Muscle of arm (tissue), 14 donors: ENCODE data around the gene LRRC28. TPM values are rescaled to one million over a fixed set of nuclear protein-coding genes. Genes with fewer than 3 reads are reported as not detected.
"Not testable (repeated sequence)": the region's sequence is repeated elsewhere in the genome, so short reads cannot be mapped to it uniquely, and the experiment has no call there.

Experiments used
- DNase-seq: peaks from one replicate; pipeline ENCODE4 v3.0.0-alpha.2; 2013
- long read RNA-seq, 11 donors: transcript quantifications; one replicate each; lab custom pipeline, GENCODE V29; 2026
- polyA plus RNA-seq, 12 donors: library from polyadenylated mRNA; unstranded; fragments of 120-200 nt; gene quantifications; one replicate each; pipeline ENCODE4 v1.2.1, GENCODE V29; 2013; ENCODE audit not compliant: insufficient read length in 12 of 12

LRRC28 gene
- 10 to 100 TPM in 11 of 12 donors, not detected in 1; 17.3 to 27.3 (median 20.3) TPM for polyA plus RNA-seq
- long read RNA-seq, donor 1, full-length matches to known transcripts: 4 of 4 reads
- long read RNA-seq, donor 1, partial matches to known transcripts: 0 of 4 reads
- long read RNA-seq, donor 1, other reads (novel, unspliced or antisense): 0 of 4 reads
- long read RNA-seq, donor 2, full-length matches to known transcripts: 2 of 2 reads
- long read RNA-seq, donor 2, partial matches to known transcripts: 0 of 2 reads
- long read RNA-seq, donor 2, other reads (novel, unspliced or antisense): 0 of 2 reads
- long read RNA-seq, donor 3, full-length matches to known transcripts: 3 of 3 reads
- long read RNA-seq, donor 3, partial matches to known transcripts: 0 of 3 reads
- long read RNA-seq, donor 3, other reads (novel, unspliced or antisense): 0 of 3 reads
- long read RNA-seq, donor 4, full-length matches to known transcripts: 2 of 2 reads
- long read RNA-seq, donor 4, partial matches to known transcripts: 0 of 2 reads
- long read RNA-seq, donor 4, other reads (novel, unspliced or antisense): 0 of 2 reads
- long read RNA-seq, donor 5, full-length matches to known transcripts: 2 of 2 reads
- long read RNA-seq, donor 5, partial matches to known transcripts: 0 of 2 reads
- long read RNA-seq, donor 5, other reads (novel, unspliced or antisense): 0 of 2 reads
- long read RNA-seq, donor 6: 0 reads
- long read RNA-seq, donor 7, full-length matches to known transcripts: 1 of 1 reads
- long read RNA-seq, donor 7, partial matches to known transcripts: 0 of 1 reads
- long read RNA-seq, donor 7, other reads (novel, unspliced or antisense): 0 of 1 reads
- long read RNA-seq, donor 8, full-length matches to known transcripts: 4 of 4 reads
- long read RNA-seq, donor 8, partial matches to known transcripts: 0 of 4 reads
- long read RNA-seq, donor 8, other reads (novel, unspliced or antisense): 0 of 4 reads
- long read RNA-seq, donor 9, full-length matches to known transcripts: 4 of 4 reads
- long read RNA-seq, donor 9, partial matches to known transcripts: 0 of 4 reads
- long read RNA-seq, donor 9, other reads (novel, unspliced or antisense): 0 of 4 reads
- long read RNA-seq, donor 10, full-length matches to known transcripts: 3 of 3 reads
- long read RNA-seq, donor 10, partial matches to known transcripts: 0 of 3 reads
- long read RNA-seq, donor 10, other reads (novel, unspliced or antisense): 0 of 3 reads
- long read RNA-seq, donor 11, full-length matches to known transcripts: 7 of 7 reads
- long read RNA-seq, donor 11, partial matches to known transcripts: 0 of 7 reads
- long read RNA-seq, donor 11, other reads (novel, unspliced or antisense): 0 of 7 reads

- DNase-seq: peak; percentile 100
These were observed at the start of gene LRRC28 for GRCh38 chr15:99250857-99251841. LRRC28 (plus strand) TSS chr15:99251481; CDS start chr15:99255958, 4,477 bp downstream.

GRCh38 chr15:99202176-99202552 is 49.1 kb upstream of the LRRC28 start:
- peak; percentile 14 for DNase-seq

- no peak for DNase-seq
These were observed 43.6 kb upstream of the LRRC28 start for GRCh38 chr15:99207672-99208071.

- no peak for DNase-seq
These were observed 42.0 kb upstream of the LRRC28 start for GRCh38 chr15:99209326-99209725.

- no peak for DNase-seq
These were observed 40.9 kb upstream of the LRRC28 start for GRCh38 chr15:99210334-99210733.

- no peak for DNase-seq
These were observed 39.4 kb upstream of the LRRC28 start for GRCh38 chr15:99211926-99212325.

GRCh38 chr15:99212406-99212805 is 38.9 kb upstream of the LRRC28 start:
- no peak for DNase-seq

GRCh38 chr15:99213187-99213811 is 38.0 kb upstream of the LRRC28 start:
- DNase-seq: peak; percentile 71

- no peak for DNase-seq
These were observed 26.7 kb upstream of the LRRC28 start for GRCh38 chr15:99224372-99225214.

- no peak for DNase-seq
These were observed 24.5 kb upstream of the LRRC28 start for GRCh38 chr15:99226802-99227201.

GRCh38 chr15:99228120-99228770 is 23.0 kb upstream of the LRRC28 start:
- no peak for DNase-seq

- DNase-seq: no peak
These were observed 20.4 kb upstream of the LRRC28 start for GRCh38 chr15:99230867-99231266.

GRCh38 chr15:99232740-99233139 is 18.5 kb upstream of the LRRC28 start:
- DNase-seq: no peak

GRCh38 chr15:99234160-99234559 is 17.1 kb upstream of the LRRC28 start:
- DNase-seq: not testable (repeated sequence)

- no peak for DNase-seq
These were observed 12.4 kb upstream of the LRRC28 start for GRCh38 chr15:99238849-99239248.

GRCh38 chr15:99239545-99240198 is 11.6 kb upstream of the LRRC28 start:
- DNase-seq: no peak

GRCh38 chr15:99241752-99242151 is 9.5 kb upstream of the LRRC28 start:
- DNase-seq: no peak

- DNase-seq: no peak
These were observed 7.0 kb upstream of the LRRC28 start for GRCh38 chr15:99244306-99244705.
